Measurements from ENCODE around the gene FKBP2.
A peak's percentile ranks its signal among the peaks of the same experiment; 100 is the strongest.

Gene FKBP2

DNA sequence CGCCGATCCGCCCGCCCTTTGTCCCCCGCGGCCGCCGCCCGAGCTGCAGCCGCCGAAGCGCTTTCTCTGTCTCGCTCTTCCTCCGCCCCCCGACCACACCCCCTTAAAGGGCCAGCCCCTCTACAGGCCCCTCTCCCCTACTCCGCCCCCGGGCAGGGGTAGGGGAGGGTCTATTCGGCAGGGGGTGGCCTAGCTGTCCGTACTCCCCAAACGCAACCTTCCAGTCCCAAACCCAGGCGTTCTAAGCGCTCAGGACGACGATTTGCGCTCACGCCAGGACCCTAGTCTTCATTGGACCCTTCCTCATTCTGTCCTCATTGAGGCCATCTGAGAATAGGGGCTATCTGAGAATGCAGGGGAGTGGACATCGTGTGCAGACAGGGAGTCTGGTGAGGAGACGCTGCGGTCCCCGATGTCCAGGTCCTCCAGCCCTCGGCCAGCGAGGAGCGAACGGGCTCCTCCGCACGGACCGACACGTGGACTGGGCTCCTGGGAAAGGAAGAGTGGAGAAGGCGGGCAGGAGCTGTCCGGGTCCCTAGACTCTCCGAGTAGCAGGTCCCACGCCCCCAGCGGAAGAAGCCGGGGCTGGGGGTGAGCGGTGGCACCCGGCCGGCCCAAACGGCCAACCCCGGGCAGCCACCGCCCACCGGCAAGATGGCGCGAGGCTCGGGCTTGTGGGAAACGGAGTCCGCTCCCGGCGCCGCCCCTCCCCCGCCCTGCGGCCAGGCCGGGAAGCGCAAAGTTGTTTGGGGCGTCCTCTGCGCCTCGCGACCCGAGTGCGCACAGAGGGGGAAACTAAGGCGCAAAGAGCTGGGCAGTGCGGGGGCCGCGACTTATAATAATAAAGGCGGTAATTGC, 6.2 kb downstream of the FKBP2 start, which contains the start of gene PPP1R14B:
Gene PPP1R14B (minus strand): TSS at position 73 of the 858 bp plus-strand sequence. CDS start 270 bp downstream, outside the sequence.
- H3K27ac ChIP-seq (ENCODE audit: low read length), result peak within 1 kb of the TSS; percentile 92
- H3K4me3 ChIP-seq (ENCODE audit: low read depth in 1 of 2, low read length in 2 of 2), result peak within 1 kb of the TSS; percentile 91 to 98
- no peaks in the 10 kb centered on the region for H3K9me3 ChIP-seq (ENCODE audit: control insufficient read depth in 1 of 2, low read length in 2 of 2)
- H3K36me3 ChIP-seq (ENCODE audit: control insufficient read depth in 1 of 2, insufficient read depth in 2 of 2, low read length in 2 of 2), result no peaks in the 10 kb centered on the region
- no peaks in the 10 kb centered on the region for H3K27me3 ChIP-seq (ENCODE audit: low read depth, low read length)
- peaks cover 8 to 50% of the 10 kb centered on the region in 2 donors for H3K4me1 ChIP-seq (ENCODE audit: control insufficient read depth in 1 of 2, insufficient read depth in 2 of 2, low read length in 2 of 2)

DNA sequence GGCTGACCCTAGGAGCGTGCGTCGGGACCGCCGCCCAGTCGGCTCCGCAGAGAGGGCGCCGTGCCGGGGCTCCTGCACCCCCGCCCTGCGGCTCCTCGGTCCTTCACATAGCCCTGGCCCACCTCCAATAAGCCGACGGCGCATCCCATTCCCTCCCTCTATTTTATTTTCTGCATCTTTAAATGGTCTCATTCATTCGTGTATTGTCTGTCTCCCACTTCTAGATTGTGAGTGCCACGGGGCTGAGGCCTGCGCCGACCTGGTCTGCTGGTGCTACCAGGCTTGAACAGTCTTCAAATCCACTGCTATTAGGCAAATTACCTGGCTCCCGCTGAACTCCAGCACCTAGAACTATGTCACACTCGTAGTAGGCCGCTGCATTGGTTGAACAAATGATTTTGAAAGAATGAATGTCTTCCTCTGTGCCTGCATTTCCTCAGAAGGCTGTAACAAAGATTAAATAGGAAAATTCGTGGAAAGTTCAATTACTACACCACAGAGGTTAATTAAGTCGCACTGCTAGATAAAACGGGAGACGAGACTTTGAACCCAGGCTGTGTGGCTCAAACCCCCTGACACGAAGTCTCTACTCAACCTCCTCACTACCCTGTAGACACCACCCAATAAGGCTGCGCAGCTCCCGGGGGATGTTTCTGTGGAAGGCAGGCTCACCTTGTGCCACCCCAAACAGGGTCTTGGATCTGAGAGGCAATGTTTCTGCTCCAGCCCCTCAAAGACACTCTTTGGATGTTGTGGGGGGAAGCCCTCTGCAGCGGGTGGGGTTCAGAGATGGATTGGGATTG, 7.0 kb downstream of the FKBP2 start:
- Histone ChIP-seq H3K4me3 (ENCODE audit: low read depth in 1 of 2, low read length in 2 of 2) (peak overlapping the region; percentile 91 to 98), H3K4me1 (ENCODE audit: control insufficient read depth in 1 of 2, insufficient read depth in 2 of 2, low read length in 2 of 2) (peaks cover 3 to 50% of the 10 kb centered on the region in 2 donors), H3K27me3 (ENCODE audit: low read depth, low read length) (no peaks in the 10 kb centered on the region), H3K9me3 (ENCODE audit: control insufficient read depth in 1 of 2, low read length in 2 of 2) (no peaks in the 10 kb centered on the region), H3K27ac (ENCODE audit: low read length) (no peak overlapping the region), H3K36me3 (ENCODE audit: control insufficient read depth in 1 of 2, insufficient read depth in 2 of 2, low read length in 2 of 2) (no peaks in the 10 kb centered on the region)

DNA sequence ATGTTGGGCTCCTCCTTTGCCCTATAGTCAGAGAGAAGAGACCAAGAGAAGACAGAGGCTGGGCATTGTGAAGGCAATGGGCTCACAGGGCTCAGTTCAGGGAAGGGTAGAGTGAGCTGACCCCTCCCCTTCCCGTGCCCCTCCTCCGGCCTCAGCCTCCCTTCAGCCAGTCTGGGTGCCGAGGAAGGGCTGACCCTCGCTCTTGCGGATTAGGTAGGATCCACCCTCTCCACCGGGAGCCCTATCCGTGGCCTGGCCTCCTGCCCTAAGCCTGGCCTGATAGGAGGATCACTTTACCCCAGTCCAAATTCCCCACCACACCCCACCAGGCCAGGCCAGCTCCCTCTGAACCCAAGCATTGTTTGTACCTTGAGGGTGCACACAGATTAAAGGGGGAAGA, 7.7 kb downstream of the FKBP2 start:
- no peak overlapping the region for H3K4me3 ChIP-seq (ENCODE audit: low read depth in 1 of 2, low read length in 2 of 2)
- H3K9me3 ChIP-seq (ENCODE audit: control insufficient read depth in 1 of 2, low read length in 2 of 2), result no peaks in the 10 kb centered on the region
- H3K27ac ChIP-seq (ENCODE audit: low read length), result no peak overlapping the region
- no peaks in the 10 kb centered on the region for H3K27me3 ChIP-seq (ENCODE audit: low read depth, low read length)
- H3K4me1 ChIP-seq (ENCODE audit: control insufficient read depth in 1 of 2, insufficient read depth in 2 of 2, low read length in 2 of 2), result peaks cover 3 to 49% of the 10 kb centered on the region in 2 donors
- no peaks in the 10 kb centered on the region for H3K36me3 ChIP-seq (ENCODE audit: control insufficient read depth in 1 of 2, insufficient read depth in 2 of 2, low read length in 2 of 2)

DNA sequence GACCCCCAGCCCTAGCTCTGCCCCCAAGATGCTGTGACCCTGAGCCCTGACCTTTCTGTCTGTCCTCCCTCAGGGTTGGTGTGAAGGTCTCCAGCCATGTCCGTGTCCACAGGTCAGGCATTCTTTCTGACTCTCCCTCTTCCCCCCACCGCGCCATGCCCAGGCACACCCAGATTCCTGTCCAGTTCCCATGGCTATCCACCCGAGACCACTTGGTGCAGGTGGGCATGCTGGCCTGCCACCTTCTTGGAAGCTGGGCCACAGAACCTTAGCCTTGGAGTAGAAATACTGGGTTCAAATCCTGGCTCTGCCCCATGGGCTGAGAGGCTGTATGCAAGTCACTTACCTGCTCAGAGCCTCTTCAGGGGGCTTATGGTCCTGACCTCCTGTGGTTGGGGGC, 8.1 kb downstream of the FKBP2 start:
- Histone ChIP-seq H3K27ac (ENCODE audit: low read length) (no peak overlapping the region), H3K27me3 (ENCODE audit: low read depth, low read length) (no peaks in the 10 kb centered on the region), H3K36me3 (ENCODE audit: control insufficient read depth in 1 of 2, insufficient read depth in 2 of 2, low read length in 2 of 2) (no peaks in the 10 kb centered on the region), H3K4me3 (ENCODE audit: low read depth in 1 of 2, low read length in 2 of 2) (no peak overlapping the region), H3K9me3 (ENCODE audit: control insufficient read depth in 1 of 2, low read length in 2 of 2) (no peaks in the 10 kb centered on the region), H3K4me1 (ENCODE audit: control insufficient read depth in 1 of 2, insufficient read depth in 2 of 2, low read length in 2 of 2) (peaks cover 3 to 54% of the 10 kb centered on the region in 2 donors)

DNA sequence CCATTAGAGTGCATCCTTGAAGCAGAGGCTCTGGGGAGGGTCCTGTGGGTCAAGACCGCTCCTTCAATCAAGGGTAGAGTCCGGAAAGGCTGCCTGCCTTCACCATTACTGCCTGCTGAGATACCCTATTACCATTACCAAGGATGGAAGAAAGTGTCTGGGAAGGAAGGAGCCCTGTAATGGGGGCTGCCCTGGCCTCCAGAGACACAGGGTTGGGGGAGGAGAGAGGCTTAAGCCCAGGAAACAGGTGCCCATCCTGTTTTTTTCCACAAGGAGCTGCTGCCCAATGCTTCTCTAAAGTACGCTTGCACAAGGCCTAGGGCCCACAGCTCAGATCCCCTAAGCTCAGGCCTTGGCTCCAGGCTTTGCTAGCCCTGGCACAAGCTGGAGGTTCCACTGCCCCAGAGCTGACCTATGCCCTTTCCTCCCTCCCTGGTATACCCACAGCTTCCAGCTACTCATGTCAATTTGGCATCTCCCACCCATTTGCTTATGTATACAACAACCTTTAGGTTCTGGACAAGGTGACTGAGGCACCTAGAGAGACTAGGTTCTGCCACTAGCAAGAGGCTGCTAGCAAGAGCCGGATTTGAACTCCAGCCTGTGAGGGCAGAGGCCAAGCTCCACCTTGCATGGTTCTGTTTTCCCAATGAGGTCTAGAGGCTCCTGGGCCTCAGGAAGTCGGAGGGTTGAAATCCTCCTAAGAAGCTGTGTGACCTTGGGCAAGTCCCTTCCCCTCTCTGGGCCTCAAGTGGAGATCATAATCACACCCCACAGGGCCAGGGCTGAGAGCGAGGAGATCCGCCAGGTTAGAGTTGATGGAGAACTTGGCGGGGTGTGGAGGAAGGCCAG, 8.9 kb downstream of the FKBP2 start:
- Histone ChIP-seq H3K27me3 (ENCODE audit: low read depth, low read length) (no peaks in the 10 kb centered on the region), H3K36me3 (ENCODE audit: control insufficient read depth in 1 of 2, insufficient read depth in 2 of 2, low read length in 2 of 2) (peaks cover 4 to 5% of the 10 kb centered on the region in 2 donors), H3K4me1 (ENCODE audit: control insufficient read depth in 1 of 2, insufficient read depth in 2 of 2, low read length in 2 of 2) (peaks cover 3 to 53% of the 10 kb centered on the region in 2 donors), H3K27ac (ENCODE audit: low read length) (no peak overlapping the region), H3K4me3 (ENCODE audit: low read depth in 1 of 2, low read length in 2 of 2) (no peak overlapping the region), H3K9me3 (ENCODE audit: control insufficient read depth in 1 of 2, low read length in 2 of 2) (no peaks in the 10 kb centered on the region)

DNA sequence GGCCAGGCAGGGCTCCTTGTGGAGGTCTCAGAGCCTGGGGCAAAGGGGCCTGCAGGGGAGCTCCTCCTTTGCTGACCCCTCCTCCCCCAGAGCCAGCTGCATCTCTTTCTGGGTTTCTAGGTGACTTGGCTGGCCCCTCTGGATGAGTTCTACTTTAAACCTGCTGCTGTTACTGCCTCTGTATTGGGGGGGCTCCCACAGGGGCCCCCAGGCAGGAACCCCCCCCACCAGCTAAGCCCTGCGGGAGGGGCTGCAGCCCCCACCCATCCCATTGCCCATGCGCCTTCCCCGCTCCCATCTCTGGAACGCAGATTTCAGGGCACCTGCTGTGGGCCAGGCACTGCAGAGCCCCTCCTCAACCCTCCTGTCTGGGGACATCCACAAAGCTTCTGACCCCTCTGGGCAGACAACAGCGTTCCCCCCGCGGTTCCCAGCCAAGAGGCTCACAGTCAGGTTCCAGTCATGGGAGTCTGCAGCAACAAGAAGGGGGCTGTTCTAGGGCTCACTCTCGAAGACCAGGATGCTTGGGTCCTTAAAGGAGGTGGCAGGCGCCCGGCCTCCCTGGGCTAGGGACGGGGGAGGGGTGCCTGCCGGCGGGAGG, 9.6 kb downstream of the FKBP2 start:
- Histone ChIP-seq H3K4me1 (ENCODE audit: control insufficient read depth in 1 of 2, insufficient read depth in 2 of 2, low read length in 2 of 2) (peaks cover 3 to 45% of the 10 kb centered on the region in 2 donors), H3K4me3 (ENCODE audit: low read depth in 1 of 2, low read length in 2 of 2) (peak overlapping the region; percentile 53 to 65), H3K36me3 (ENCODE audit: control insufficient read depth in 1 of 2, insufficient read depth in 2 of 2, low read length in 2 of 2) (peaks cover 7 to 10% of the 10 kb centered on the region in 2 donors), H3K27ac (ENCODE audit: low read length) (no peak overlapping the region), H3K9me3 (ENCODE audit: control insufficient read depth in 1 of 2, low read length in 2 of 2) (no peaks in the 10 kb centered on the region), H3K27me3 (ENCODE audit: low read depth, low read length) (no peaks in the 10 kb centered on the region)

DNA sequence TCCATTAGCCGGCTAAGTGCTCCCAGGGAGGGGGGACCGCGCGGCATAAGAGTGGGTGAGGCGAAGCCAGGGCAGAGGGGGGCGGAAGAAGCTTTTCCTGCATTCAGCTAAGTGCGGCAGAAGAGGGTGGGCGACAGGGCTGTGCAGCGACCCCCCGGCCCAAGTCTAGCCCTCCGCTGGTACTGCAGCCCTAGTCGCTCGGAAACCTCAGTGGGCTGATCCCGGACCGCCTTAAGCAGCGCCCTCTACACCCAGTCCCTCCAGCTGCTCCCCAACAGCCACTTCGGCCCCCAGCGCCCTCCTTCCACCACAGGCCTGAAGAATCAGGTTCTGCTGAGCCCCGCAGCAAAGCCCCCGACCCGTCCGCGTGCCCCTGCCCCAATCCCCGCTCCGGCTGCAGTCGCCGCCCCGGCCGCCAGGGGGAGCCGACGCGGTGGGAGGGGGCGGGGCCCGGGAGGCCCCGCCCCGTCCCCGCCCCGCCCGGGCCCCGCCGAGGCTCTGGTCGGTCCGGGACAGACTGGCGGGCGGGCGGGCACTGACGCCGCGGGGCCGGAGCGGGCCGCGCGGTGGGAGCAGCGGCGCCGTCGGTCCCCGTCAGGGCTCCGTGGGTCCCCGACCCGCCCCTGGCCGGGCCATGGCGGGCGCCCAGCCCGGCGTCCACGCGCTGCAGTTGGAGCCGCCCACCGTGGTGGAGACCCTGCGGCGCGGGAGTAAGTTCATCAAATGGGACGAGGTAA, 10.3 kb downstream of the FKBP2 start, which contains the start of gene PLCB3:
Gene PLCB3 (plus strand): TSS at position 515 of the 737 bp plus-strand sequence. CDS start 120 bp downstream, at position 635.
- peak within 1 kb of the TSS; percentile 63 for H3K27ac ChIP-seq (ENCODE audit: low read length)
- no peaks in the 10 kb centered on the region for H3K27me3 ChIP-seq (ENCODE audit: low read depth, low read length)
- peaks cover 3 to 39% of the 10 kb centered on the region in 2 donors for H3K4me1 ChIP-seq (ENCODE audit: control insufficient read depth in 1 of 2, insufficient read depth in 2 of 2, low read length in 2 of 2)
- H3K36me3 ChIP-seq (ENCODE audit: control insufficient read depth in 1 of 2, insufficient read depth in 2 of 2, low read length in 2 of 2), result peaks cover 7 to 14% of the 10 kb centered on the region in 2 donors
- H3K9me3 ChIP-seq (ENCODE audit: control insufficient read depth in 1 of 2, low read length in 2 of 2), result no peaks in the 10 kb centered on the region
- H3K4me3 ChIP-seq (ENCODE audit: low read depth in 1 of 2, low read length in 2 of 2), result peak within 1 kb of the TSS; percentile 67 to 79

DNA sequence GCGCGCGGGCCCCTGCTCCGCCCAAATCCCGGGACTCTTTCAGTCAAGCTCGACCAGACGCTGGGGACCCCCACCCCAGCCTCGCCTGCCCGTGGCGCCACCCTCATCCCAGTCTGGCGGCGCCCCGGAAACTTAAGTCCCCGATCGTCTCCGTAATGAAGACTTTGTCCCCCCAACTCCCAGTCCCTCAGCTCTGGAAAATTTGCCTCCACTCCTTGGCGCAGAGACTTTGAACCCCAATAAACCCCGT, 10.8 kb downstream of the FKBP2 start:
- Histone ChIP-seq H3K27me3 (ENCODE audit: low read depth, low read length) (no peaks in the 10 kb centered on the region), H3K4me3 (ENCODE audit: low read depth in 1 of 2, low read length in 2 of 2) (peak overlapping the region; percentile 67 to 79), H3K9me3 (ENCODE audit: control insufficient read depth in 1 of 2, low read length in 2 of 2) (no peaks in the 10 kb centered on the region), H3K36me3 (ENCODE audit: control insufficient read depth in 1 of 2, insufficient read depth in 2 of 2, low read length in 2 of 2) (peaks cover 12 to 19% of the 10 kb centered on the region in 2 donors), H3K4me1 (ENCODE audit: control insufficient read depth in 1 of 2, insufficient read depth in 2 of 2, low read length in 2 of 2) (peaks cover 3 to 38% of the 10 kb centered on the region in 2 donors), H3K27ac (ENCODE audit: low read length) (peak overlapping the region; percentile 63)

DNA sequence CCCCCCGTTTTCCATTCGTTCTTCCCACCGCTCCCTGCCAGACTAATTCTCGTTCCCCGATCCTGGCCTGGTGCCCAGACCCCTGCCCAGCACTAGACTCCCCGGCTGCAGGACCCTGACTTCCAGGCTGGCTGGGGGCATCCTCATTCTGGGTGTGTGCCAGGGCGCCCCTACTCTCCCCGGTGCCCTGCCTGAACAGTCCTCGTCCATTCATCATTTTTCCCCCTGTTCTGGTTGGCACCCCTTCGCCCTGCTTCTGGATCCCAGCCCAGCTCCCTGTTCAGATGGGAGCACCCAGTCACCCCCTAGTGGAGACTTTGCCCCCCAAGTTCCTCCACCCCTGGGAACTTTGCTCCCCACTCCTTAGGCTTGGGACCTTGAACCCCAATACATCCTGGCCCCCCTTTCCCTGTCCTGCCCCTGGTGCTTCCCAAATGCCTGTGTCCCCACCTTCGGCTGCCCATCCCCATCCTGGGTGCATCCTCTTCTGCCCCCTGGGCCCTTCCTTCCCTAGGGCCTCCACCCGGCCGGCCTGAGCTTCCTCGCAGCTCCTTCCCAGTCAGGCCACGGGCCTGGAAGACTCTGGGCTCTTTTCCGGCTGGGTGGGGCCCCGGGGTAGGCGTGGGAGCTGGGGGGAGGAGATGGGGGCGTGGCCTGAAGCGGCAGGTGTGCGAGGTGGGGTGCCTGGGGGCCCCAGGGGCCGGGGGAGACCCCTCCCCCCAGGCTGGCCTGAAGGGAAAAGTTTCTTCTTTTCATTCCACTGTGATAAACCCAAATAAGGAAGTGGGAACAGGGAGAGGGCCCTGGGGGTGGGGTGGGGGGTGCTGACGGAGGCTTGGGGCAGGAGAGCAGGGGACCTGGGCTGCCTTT, 11.3 kb downstream of the FKBP2 start:
- peaks cover 3 to 34% of the 10 kb centered on the region in 2 donors for H3K4me1 ChIP-seq (ENCODE audit: control insufficient read depth in 1 of 2, insufficient read depth in 2 of 2, low read length in 2 of 2)
- peak overlapping the region; percentile 67 to 79 for H3K4me3 ChIP-seq (ENCODE audit: low read depth in 1 of 2, low read length in 2 of 2)
- H3K27ac ChIP-seq (ENCODE audit: low read length), result peak overlapping the region; percentile 63
- H3K9me3 ChIP-seq (ENCODE audit: control insufficient read depth in 1 of 2, low read length in 2 of 2), result no peaks in the 10 kb centered on the region
- peaks cover 12 to 20% of the 10 kb centered on the region in 2 donors for H3K36me3 ChIP-seq (ENCODE audit: control insufficient read depth in 1 of 2, insufficient read depth in 2 of 2, low read length in 2 of 2)
- no peaks in the 10 kb centered on the region for H3K27me3 ChIP-seq (ENCODE audit: low read depth, low read length)
